HG02571 (cell line): Measurements from ENCODE around the gene OR5D13.

ENCODE experiments used
- ATAC-seq: cut with Tn5 transposase; IDR thresholded peaks from one replicate; pipeline ENCODE4 v1.9.1; 2021; ENCODE audit warnings: mild to moderate bottlenecking, moderate library complexity; ENCODE audit not compliant: unreplicated experiment

Gene OR5D13

GRCh38 chr11:55773138-55773537 lies at the start of gene OR5D13:
OR5D13 (plus strand) TSS chr11:55773438; CDS start chr11:55773438, 0 bp downstream.
- no peak for ATAC-seq

GRCh38 chr11:55726715-55727324 lies 46.4 kb upstream of the OR5D13 start:
- no peak for ATAC-seq

- no peak for ATAC-seq
Observed at GRCh38 chr11:55732936-55733335, 40.3 kb upstream of the OR5D13 start.

- no peak for ATAC-seq
Observed at GRCh38 chr11:55791606-55792005, 18.4 kb downstream of the OR5D13 start.

- ATAC-seq = no peak
Observed at GRCh38 chr11:55793321-55793720, 20.1 kb downstream of the OR5D13 start.

- no peak for ATAC-seq
Observed at GRCh38 chr11:55795256-55795655, 22.0 kb downstream of the OR5D13 start, which contains the start of gene OR5D14. OR5D14 (plus strand) TSS chr11:55795556; CDS start chr11:55795556, 0 bp downstream.

- no peak for ATAC-seq
Observed at GRCh38 chr11:55806248-55806647, 33.0 kb downstream of the OR5D13 start.

- no peak for ATAC-seq
Observed at GRCh38 chr11:55811067-55811466, 37.8 kb downstream of the OR5D13 start, which contains the start of gene OR5L1. OR5L1 (plus strand) TSS chr11:55811367; CDS start chr11:55811467, 100 bp downstream.

- ATAC-seq = no peak
Observed at GRCh38 chr11:55819330-55819729, 46.1 kb downstream of the OR5D13 start, which contains the start of gene OR5D18. OR5D18 (plus strand) TSS chr11:55819630; CDS start chr11:55819630, 0 bp downstream.
